ENCODE measurements around the gene HOXA3.

HOXA3 gene

DNA sequence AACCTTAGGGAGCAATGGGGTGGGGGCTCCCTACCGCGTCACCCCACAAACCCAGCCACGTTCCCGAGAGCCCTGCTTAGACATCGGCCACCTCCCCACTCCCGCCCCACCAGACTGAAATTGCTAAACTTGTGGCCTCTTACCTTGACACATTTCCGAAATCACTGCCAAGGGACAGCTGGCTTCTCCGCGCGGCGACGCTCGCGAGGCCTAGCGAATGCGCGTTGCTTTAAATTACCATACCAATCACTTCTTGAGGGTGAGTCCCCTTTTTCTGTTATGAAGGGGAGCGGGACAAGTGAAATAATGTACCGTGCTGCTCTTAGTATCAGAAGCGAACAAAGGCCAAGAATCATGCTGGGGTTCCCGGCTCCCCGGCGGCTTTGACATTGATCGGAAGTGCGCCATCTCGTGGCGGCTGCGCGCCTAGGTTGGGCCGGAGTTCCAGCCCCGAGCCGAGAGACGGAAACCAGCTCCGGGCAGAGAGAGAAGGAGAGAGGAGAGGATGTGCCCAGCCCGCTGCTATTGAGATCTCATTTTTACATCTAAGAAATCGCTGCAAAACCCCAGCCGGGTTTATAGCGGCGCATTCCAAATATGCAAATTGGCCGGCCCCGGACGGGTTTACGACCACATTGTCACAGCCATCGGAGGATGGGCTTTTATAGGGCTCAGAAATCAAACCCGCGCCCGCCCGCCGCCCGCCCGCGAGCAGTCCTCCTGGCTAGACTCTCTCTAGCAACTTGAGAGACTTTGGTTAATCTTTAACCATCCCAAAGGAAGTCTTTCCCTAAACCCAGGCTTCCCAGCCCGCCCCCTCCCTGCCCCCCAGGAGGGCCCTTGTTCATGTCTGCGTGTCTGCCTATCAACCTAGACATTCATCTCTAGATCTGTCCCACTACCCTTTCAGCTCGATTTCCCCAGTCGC, 27.4 kb upstream of the HOXA3 start:
- in situ Hi-C loops (cut with HindIII; ENCODE audit: low sequenced_read_pairs): no loop called here

DNA sequence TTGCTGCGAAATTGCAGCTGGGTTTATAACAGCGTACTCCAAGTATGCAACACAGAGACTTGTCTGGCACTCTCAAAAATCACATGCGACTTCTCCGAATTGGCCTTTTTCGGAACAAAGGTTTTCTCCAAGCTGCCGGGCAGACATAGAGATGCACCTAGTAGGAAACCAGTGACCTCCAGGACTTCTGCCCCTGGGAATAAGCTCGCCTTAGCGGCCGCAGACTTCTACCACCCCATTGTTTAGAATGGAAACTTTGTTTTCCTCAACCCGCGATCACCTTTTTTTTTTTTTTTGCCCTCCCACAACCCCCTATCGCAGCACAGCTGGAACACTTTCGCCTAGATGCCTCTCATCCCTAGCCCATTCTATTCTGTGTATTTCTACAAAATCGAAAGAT, 26.6 kb upstream of the HOXA3 start:
- in situ Hi-C loops (cut with HindIII; ENCODE audit: low sequenced_read_pairs): no loop called here

DNA sequence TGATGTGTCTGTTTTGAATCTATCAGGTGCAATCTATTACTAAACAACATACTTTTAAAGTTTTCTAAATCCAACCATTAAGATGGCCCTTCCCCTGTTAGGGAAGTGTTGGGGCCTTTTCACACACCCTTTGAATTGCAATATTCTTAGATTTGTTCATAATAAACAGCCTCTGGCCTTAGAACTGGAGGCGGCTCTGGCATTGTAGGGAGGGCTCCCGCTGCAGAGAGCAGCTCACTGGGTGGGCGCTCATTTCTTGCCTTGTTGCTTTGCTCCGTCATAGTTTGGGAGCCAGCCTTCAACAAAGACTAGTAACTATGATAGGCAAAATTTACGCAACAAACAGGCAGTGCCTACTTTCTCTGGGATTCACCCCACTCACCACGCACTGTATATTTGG, 26.0 kb upstream of the HOXA3 start:
- in situ Hi-C loops (cut with HindIII; ENCODE audit: low sequenced_read_pairs): no loop called here

DNA sequence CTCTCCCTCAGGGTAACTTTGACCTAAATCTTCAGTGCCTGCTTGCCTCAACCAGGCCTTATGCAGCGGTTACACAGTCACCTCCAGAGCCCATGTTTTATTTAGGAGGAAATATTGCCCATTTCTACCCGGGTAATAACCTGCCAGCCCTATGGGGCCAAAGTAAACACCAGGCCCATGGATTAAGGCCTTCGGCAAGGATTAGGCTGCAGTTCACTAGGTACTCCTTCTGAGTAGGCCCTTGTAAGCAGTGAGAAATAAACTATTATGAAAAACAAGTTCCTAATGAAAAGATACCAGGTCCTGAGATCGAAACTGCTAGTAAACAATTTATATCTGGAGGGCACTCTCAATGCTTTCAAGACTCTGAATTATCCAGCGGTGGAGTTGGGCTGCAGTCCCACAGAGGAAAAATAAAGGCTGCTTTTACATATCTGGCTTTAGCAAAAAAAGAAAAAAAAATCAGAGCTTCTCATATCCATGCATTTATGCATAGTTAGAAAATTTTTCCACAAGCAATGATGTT, 25.5 kb upstream of the HOXA3 start:
- in situ Hi-C loops (cut with HindIII; ENCODE audit: low sequenced_read_pairs): no loop called here

DNA sequence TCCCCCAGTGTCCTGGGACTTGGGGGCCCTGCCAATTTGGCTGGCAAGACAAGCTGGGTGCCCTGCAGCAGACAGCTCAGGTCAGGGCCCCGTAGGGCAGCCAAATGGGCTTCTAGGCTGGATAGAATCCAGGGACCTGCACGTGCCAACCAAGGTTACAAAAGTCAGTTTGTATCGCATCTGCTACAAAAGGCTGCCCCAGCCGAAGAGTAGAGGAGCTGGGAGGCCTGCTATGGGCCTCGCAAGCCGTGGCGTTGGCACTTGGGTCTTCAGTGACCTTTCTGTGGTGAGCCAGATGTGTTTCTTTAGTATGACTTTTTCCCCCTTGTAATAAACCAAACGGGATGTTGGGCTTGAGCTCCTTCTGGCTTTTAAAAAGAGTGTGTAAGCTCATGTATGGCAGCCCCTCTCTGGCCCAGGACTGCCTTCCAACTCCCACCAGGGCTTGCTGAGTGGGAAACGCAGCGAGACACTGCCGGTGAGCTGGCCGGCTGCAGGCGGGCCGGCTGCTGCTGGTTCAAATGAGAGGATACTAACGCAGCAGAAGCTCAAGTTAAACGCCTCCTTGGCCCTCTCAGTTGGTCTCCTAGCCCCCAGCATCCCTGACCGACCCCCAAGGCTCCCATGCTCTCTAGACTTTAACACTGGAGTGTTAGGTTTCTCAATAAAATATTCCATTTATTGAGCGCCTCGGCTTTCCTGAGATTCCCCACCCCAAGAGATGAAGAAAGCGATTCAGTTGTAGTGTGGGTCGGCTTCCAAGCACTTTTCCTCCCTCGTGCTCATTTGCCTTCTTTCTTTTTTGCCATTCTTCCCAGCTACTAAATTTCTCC, 24.8 kb upstream of the HOXA3 start:
- in situ Hi-C loops (cut with HindIII; ENCODE audit: low sequenced_read_pairs): no loop called here

DNA sequence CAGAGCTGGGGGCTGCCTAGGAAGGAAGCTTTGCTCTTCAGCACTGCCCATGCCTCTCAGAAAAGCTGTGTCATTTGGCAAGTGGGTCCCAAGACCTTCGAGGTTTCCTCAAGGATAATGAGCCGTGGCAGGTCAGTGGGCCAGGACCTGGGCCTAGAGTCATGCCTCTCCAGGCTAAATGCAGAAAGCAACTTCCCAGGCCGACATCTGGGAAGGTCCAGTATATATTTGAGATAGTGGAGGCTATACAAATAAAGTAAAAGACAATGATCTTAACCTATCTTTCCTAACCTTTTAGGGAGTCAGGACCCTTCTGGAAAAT, 24.1 kb upstream of the HOXA3 start:
- in situ Hi-C loops (cut with HindIII; ENCODE audit: low sequenced_read_pairs): no loop called here

DNA sequence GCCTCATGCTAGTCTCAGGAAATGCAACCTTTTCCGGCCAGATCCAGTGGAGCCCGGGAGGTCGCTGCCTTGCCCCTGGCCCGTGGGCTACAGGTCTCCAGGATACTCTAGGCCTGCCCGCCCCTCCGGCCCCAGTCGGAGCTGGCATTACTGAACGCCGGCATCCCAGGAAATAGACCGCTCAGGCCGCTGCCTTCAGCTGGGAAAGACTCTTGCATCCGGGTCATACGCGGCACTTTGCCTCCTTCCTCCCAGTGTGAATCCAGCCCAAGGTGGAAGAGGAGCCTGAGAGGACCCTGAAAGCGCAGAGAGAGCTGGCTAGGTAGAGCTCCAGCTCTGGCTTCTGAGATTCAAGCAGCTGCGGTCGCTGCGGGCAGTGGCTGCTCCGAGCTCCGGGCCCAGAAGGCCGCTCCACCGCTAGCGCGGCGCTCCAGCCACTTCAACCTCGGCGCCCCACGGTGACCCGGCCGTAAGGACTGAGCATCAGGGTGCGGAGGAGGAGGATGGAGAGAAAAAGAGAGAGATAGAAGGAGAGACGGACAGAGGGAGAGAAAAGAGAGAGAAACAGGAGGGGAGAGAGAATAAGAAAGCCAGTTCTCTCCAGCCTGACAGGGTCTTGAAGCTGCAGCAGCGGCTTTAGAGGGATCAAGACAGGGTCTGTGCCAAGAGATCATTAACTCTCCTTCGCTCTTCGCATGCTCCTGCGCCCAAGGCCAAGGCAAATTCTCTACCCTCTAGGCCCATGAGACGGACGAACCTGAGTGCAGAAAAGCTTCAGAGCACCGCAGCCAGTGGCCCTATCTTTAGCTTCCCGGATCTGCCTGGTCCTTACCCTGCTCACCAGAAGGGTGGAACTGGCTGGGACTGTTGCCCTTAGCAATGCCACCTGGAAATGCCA, 23.5 kb upstream of the HOXA3 start:
- in situ Hi-C loops (cut with HindIII; ENCODE audit: low sequenced_read_pairs): no loop called here

DNA sequence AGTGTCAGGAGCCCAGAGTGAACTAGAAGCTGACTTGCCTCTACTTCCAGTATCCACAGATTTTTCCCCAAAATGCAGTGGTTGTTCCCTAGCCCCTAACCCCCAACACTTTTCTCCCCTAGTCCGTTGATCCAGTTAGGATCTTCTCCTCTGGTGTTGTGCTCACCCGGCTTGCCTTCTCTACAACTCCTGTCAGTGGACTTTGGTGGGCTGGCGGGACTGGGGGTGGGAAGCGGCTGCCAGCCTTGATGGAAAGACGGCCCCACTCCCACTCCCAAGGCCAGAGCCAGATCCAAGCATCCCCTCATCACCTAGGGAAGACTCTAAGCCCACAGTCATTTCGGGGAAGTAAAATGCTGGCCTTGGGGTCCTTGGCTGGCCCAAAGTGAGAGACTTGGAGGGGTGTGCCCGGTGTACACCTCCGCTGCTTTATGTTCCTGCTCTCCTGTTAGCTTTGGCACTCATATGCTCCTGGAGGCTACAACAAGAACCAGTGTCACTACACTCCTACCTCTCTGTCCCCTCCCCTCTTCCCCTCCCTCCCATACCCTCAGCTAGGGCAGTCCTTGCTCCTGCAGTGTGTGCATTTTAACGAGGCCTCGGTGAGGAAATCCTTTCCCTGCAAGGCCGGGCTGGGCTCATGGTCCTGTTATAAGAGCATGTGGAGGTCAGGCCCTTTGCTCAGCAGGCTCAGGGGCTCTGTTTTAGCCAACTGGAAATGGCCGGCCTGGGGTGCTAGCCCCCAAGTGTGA, 22.7 kb upstream of the HOXA3 start:
- in situ Hi-C loops (cut with HindIII; ENCODE audit: low sequenced_read_pairs): loop anchor here (25.0 kb wide), 1 partner anchor 1288 kb away; no protein-coding TSS in a partner anchor

DNA sequence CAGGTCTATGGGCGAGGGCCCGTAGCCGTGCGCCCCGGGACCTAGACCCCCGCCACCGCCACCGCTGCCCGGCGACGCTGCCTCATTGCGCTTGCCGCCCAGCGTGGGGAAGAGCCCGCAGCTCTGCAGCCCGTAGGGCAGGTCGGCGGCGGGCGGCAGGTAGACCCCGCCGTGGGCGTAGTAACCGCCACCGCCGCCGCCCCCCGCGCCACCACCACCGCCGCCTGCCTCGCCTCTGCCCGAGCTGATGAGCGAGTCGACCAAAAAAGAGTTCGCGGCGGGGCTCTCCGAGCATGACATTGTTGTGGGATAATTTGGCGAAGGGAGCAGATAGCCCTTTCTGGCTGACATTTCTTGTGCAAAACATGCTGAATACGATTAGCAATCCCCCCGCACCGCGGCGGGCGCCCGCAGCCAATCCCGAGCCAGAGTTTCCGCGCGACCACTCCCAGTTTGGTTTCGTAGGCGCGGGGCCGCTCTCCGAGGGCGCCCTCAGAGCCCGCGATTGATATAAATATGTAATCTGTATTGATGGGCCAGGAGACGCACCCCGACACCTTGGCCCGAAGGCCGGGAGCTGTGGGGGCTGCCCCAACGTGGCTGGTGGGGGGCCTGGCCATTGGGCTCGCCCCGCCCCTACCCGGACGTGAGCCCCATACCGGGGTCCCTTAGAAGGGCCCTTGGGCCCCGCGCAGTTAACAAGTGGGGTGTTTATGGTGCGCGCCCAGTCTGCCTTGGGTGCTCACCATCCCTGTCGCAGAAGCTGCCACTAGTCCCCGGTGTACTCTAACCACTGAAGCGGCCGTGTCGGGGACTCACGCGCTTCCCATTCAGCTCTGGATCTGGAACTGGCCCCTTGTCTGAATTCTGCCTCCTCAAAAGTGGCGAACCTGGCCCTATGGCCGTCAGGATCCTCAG, 21.8 kb upstream of the HOXA3 start, which contains the start of gene HOXA10:
Gene HOXA10 (minus strand): TSS at position 365 of the 918 bp plus-strand sequence. CDS start 14 bp downstream, at position 351.
- in situ Hi-C loops (cut with HindIII; ENCODE audit: low sequenced_read_pairs): loop anchor here (25.0 kb wide), 1 partner anchor 1287 kb away; no protein-coding TSS in a partner anchor

DNA sequence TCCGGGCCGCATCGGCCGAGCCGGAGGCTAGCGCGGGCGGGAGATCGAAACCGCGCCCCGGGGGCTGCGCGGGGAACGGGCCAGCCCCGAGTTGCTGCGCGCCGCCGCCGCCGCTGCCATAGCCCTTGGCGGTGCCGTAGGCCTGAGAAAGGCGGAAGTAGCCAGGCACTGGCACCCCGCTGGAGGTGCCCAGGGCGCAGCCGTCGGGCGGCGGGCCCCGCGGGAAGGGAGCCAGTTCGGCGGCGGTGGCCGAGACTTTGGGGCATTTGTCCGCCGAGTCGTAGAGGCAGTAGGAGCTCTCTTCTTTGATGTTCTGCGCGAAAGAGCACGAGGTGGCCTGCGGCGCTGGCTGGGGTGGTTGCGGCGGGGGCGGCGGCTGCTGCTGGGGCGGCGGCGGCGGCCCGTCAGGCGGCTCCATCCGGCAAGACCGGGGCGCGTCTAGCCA, 21.1 kb upstream of the HOXA3 start:
- in situ Hi-C loops (cut with HindIII; ENCODE audit: low sequenced_read_pairs): loop anchor here (25.0 kb wide), 1 partner anchor 1286 kb away; no protein-coding TSS in a partner anchor

DNA sequence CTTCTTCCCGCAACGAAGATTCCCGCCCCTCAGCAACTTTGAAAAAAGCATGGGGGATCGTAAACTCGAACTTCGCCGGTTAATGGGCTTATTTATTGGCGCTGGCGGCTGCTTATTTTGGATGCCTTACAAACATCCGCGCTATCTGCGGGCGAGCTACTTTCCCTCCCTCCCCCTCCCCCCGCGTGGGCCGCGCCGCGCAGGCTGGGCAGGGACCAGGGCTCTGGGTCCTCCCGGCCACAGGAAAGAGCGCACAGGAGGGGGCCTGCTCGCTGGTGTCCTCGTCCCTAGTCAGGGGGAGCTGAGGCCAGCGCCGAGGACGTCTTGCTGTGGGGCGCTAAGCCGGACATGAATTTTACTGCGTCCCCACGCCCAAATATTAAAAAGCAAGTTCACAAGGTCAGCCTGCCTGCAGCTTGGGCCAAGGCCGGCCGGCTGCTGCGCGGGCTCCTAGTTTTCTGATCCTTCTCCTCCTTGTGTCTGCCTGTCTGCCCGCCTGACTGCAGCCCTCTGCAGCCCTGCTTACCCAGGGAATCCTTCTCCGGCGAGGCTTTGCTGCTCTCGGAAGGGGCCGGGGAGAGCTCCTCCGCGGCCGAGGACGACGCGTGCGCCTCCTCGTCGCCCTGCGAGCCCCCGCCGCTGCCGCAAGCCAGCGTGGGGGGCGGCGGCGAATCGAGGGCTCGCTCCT, 20.6 kb upstream of the HOXA3 start:
- in situ Hi-C loops (cut with HindIII; ENCODE audit: low sequenced_read_pairs): loop anchor here (25.0 kb wide), 1 partner anchor 1286 kb away; no protein-coding TSS in a partner anchor

DNA sequence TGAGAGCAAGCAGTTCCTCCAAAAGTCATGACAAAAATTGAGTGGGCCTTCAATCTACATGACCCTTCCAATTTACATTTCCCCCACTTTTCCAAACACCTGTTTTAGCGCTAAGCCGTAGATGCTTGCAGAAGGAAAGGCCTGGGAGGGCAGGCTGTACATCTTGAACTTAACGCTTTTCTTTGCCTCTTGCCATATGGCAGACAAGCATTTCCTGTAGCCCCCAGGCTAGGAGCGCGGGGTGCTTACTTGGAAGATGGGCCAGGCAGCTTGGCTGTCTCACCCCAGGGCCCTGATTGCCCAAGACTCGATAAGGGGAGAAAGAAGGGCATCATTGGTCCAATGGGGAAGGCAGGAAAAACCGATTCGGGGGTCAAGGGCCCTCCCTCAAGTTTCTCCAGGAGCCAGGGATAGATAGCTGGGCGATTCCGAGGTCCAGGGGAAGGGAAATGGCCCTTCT, 20.0 kb upstream of the HOXA3 start:
- in situ Hi-C loops (cut with HindIII; ENCODE audit: low sequenced_read_pairs): loop anchor here (25.0 kb wide), 1 partner anchor 1285 kb away; no protein-coding TSS in a partner anchor

DNA sequence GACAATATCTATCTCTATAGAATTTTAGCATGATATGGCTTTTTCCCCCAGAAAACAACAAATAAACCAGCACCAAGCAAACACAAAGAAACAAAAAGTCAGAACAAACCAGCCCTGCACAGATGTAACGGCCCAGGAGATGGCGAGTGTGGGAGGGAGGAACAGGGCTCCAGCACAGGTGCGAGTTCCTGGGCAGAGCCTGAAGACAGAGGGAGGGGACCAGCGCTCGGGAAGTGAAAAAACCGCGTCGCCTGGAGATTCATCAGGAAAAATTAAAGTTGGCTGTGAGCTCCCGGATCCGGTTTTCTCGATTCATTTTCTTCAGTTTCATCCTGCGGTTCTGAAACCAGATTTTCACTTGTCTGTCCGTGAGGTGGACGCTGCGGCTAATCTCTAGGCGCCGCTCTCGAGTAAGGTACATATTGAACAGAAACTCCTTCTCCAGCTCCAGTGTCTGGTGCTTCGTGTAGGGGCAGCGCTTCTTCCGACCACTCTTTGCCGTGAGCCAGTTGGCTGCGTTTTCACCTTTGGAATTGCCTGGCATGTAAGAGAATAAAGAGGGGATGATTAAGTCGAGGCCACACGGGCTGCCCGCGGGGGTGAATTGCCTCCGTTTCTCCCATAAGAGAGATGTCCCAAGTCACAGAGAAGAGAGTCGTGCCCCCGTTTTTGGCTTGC, 19.4 kb upstream of the HOXA3 start:
- in situ Hi-C loops (cut with HindIII; ENCODE audit: low sequenced_read_pairs): loop anchor here (25.0 kb wide), 1 partner anchor 1284 kb away; no protein-coding TSS in a partner anchor

DNA sequence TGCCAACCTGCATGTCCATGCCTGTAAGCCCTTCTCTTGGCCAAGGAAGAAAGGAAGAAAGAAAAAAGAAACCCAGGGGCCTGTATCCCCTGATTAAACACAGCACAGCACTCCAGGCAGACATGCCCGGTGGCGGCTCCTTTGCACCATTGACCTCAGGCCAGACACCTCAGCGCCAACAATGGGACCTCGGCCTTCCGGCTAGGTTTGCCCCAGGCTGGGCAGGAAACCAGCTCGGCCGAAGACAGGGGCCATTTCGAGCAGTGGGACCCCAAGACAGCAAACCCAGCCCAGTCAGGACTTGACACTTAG, 18.9 kb upstream of the HOXA3 start:
- in situ Hi-C loops (cut with HindIII; ENCODE audit: low sequenced_read_pairs): loop anchor here (25.0 kb wide), 1 partner anchor 1284 kb away; no protein-coding TSS in a partner anchor

DNA sequence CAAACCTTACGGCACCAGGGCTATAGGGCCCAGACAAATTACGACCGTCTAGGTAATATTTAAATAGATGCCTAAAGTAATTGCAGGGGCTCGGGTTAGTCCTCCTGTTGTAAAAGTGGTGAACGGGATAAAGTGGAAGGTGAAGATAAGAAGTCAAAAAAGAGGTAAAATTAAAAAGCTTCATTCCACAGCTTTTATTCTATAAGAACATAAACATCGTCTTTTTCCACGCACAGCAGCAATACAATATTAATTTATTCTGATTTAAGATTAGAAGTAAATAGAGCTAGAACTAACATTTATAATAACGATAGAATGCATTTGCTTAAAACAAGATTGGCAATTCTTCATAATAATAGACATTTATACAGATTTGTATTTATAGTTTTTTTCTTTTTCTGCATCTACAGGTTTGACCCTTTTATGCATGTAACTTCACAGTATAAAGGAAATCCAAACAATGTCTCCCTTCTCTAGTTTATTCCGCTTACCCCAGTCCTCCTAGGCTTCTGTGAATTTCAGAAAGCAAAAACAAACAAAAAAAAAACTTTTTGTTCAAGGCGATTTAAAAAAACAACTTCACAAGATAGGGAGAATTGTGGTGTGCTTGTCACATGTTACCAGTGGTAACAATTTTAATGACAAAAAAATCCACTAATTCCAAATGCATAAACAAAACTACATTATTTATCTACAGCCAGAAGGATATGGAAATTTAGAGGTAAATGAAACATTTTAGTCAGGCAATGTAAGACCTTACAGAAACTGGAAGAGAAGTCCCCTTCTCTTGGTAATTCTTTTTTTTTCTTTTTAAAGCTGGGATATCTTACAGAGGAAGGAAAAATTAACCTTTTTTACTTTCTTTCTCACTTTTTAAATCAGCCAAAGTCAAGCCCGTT, 18.3 kb upstream of the HOXA3 start:
- in situ Hi-C loops (cut with HindIII; ENCODE audit: low sequenced_read_pairs): loop anchor here (25.0 kb wide), 1 partner anchor 1283 kb away; no protein-coding TSS in a partner anchor

Measured in endothelial cell of hepatic sinusoid (primary cell).